Measurements from ENCODE around the gene BNIP5.

DNA sequence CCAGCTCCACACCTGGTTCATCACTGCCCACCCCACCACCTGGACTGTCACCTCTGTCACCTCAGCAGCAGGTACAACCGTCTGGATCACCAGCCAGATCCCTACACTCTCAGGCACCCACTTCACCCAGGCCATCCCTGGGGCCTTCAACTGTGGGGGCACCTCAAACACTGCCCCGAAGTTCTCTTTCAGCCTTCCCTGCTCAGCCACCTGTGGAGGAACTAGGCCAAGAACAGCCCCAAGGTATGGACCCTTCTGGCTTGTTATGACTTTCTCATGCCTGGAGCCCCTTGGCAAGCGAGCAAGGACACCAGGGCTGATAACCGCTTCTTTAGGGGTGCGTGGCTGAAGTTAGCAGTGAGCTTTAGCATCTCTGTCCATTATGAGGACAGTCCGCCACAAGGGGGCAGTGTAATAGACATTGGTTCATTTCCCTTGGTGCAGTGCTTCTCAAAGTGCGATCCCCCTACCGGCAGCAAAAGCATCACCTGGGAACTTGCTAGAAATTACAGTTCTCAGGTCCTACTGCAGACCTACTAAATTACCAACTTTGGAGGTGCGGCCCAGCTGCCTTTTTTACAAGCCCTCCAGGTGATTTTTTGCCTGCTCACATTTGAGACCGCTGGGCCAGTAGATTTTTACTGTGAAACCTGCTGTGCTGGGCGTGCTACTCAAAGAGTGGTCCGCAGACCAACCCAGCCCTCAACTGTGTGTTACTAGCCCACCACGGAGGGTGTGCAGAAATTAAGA is 34.3 kb downstream of the BNIP5 start:
- TF ChIP-seq POLR2A (IDR thresholded peaks at IDR 0.05): no peak
- TF ChIP-seq, protein P1, sequence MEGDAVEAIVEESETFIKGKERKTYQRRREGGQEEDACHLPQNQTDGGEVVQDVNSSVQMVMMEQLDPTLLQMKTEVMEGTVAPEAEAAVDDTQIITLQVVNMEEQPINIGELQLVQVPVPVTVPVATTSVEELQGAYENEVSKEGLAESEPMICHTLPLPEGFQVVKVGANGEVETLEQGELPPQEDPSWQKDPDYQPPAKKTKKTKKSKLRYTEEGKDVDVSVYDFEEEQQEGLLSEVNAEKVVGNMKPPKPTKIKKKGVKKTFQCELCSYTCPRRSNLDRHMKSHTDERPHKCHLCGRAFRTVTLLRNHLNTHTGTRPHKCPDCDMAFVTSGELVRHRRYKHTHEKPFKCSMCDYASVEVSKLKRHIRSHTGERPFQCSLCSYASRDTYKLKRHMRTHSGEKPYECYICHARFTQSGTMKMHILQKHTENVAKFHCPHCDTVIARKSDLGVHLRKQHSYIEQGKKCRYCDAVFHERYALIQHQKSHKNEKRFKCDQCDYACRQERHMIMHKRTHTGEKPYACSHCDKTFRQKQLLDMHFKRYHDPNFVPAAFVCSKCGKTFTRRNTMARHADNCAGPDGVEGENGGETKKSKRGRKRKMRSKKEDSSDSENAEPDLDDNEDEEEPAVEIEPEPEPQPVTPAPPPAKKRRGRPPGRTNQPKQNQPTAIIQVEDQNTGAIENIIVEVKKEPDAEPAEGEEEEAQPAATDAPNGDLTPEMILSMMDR (IDR thresholded peaks at IDR 0.05 in 8 of 11, conservative IDR thresholded peaks at IDR 0.05 in 3 of 11): peak; percentile 77 to 97 (median 93)
- no peak for TF ChIP-seq POLR2AphosphoS5 (IDR thresholded peaks at IDR 0.05)

Data from spleen (tissue), 7 donors.